ENCODE results near the gene GRID2.

Gene GRID2

GRCh38 chr4:93394545-93395081 lies 1090.8 kb downstream of the GRID2 start:
- no peak overlapping the region for H3K27ac ChIP-seq
- TF ChIP-seq ZFX (IDR thresholded peaks at IDR 0.05; ENCODE audit: borderline replicate concordance) (no peak), CTCF (IDR thresholded peaks at IDR 0.05) (no peak)

GRCh38 chr4:93396272-93396671 lies 1092.5 kb downstream of the GRID2 start:
- H3K27ac ChIP-seq = no peak overlapping the region
- TF ChIP-seq ZFX (IDR thresholded peaks at IDR 0.05; ENCODE audit: borderline replicate concordance) = no peak
- no peak for TF ChIP-seq CTCF (IDR thresholded peaks at IDR 0.05)

- no peak overlapping the region for H3K27ac ChIP-seq
- TF ChIP-seq CTCF (IDR thresholded peaks at IDR 0.05) (no peak), ZFX (IDR thresholded peaks at IDR 0.05; ENCODE audit: borderline replicate concordance) (no peak)
Measured at GRCh38 chr4:93403571-93403970, 1099.8 kb downstream of the GRID2 start.

GRCh38 chr4:93407493-93408275 lies 1103.9 kb downstream of the GRID2 start:
- TF ChIP-seq ZFX (IDR thresholded peaks at IDR 0.05; ENCODE audit: borderline replicate concordance) = no peak
- no peak for TF ChIP-seq CTCF (IDR thresholded peaks at IDR 0.05)
- H3K27ac ChIP-seq = no peak overlapping the region

- H3K27ac ChIP-seq = no peak overlapping the region
- TF ChIP-seq ZFX (IDR thresholded peaks at IDR 0.05; ENCODE audit: borderline replicate concordance) (no peak), CTCF (IDR thresholded peaks at IDR 0.05) (no peak)
Measured at GRCh38 chr4:93409035-93409434, 1105.3 kb downstream of the GRID2 start.

GRCh38 chr4:93414041-93414550 lies 1110.3 kb downstream of the GRID2 start:
- TF ChIP-seq ZFX (IDR thresholded peaks at IDR 0.05; ENCODE audit: borderline replicate concordance) (no peak), CTCF (IDR thresholded peaks at IDR 0.05) (no peak)
- no peak overlapping the region for H3K27ac ChIP-seq
